ENCODE measurements around the gene PHF2.

Gene PHF2

GRCh38 chr9:93620881-93621820, 44.8 kb downstream of the PHF2 start:
- no peak for TF ChIP-seq CTCF (conservative IDR thresholded peaks at IDR 0.05; ENCODE audit: low read depth, low read length)
- H3K27me3 ChIP-seq (ENCODE audit: insufficient read depth, low read depth): no peaks in the 10 kb centered on the region
- H3K27ac ChIP-seq: no peak overlapping the region
- H3K4me2 ChIP-seq: no peak overlapping the region
- H3K79me2 ChIP-seq (ENCODE audit: insufficient read depth, low read depth): no peaks in the 10 kb centered on the region; the same call in 1 of the 2 replicates
- no peaks in the 10 kb centered on the region for H3K4me1 ChIP-seq (ENCODE audit: low read depth, poor library complexity, severe bottlenecking)
- H2AFZ ChIP-seq (ENCODE audit: low read depth): no peak overlapping the region
- no peaks in the 10 kb centered on the region for H3K36me3 ChIP-seq (ENCODE audit: insufficient read depth)
- H3K4me3 ChIP-seq (IDR thresholded peaks at IDR 0.05; ENCODE audit: insufficient read depth, low read depth, low read length): no peak overlapping the region
- H3K9ac ChIP-seq: no peak overlapping the region
- H4K20me1 ChIP-seq (ENCODE audit: insufficient read depth): no peaks in the 10 kb centered on the region

GRCh38 chr9:93621922-93622321, 45.5 kb downstream of the PHF2 start:
- H2AFZ ChIP-seq (ENCODE audit: low read depth): no peak overlapping the region
- no peaks in the 10 kb centered on the region for H4K20me1 ChIP-seq (ENCODE audit: insufficient read depth)
- H3K4me1 ChIP-seq (ENCODE audit: low read depth, poor library complexity, severe bottlenecking): no peaks in the 10 kb centered on the region
- H3K9ac ChIP-seq: no peak overlapping the region
- H3K27me3 ChIP-seq (ENCODE audit: insufficient read depth, low read depth): no peaks in the 10 kb centered on the region
- no peak for TF ChIP-seq CTCF (conservative IDR thresholded peaks at IDR 0.05; ENCODE audit: low read depth, low read length)
- H3K4me3 ChIP-seq (IDR thresholded peaks at IDR 0.05; ENCODE audit: insufficient read depth, low read depth, low read length): no peak overlapping the region
- no peak overlapping the region for H3K4me2 ChIP-seq
- no peaks in the 10 kb centered on the region for H3K36me3 ChIP-seq (ENCODE audit: insufficient read depth)
- H3K27ac ChIP-seq: no peak overlapping the region
- no peaks in the 10 kb centered on the region; the same call in 1 of the 2 replicates for H3K79me2 ChIP-seq (ENCODE audit: insufficient read depth, low read depth)

DNA sequence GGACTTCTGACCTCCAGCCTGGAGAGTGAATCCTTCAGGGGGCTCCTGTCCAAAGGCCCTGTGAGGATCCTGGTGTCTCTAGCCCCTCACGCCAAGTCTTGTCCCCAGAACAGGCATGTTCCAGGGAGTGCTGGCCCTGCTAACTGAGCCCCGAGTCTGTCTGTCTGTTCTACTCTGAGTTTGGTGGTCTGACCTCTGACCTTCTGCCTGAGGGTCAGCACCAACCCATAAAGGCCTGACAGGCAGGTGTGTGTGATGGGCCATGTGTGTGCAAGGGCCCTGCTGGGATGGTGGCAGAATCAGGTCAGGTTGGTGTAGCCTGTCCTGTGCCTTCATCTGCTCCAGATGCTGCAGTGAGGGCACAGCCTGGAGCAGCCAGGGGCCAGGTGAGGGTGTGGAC, 46.3 kb downstream of the PHF2 start:
- Histone ChIP-seq H3K36me3 (ENCODE audit: insufficient read depth) (no peaks in the 10 kb centered on the region), H3K9ac (no peak overlapping the region), H3K27me3 (ENCODE audit: insufficient read depth, low read depth) (no peaks in the 10 kb centered on the region), H4K20me1 (ENCODE audit: insufficient read depth) (no peaks in the 10 kb centered on the region), H3K27ac (no peak overlapping the region), H3K4me3 (IDR thresholded peaks at IDR 0.05; ENCODE audit: insufficient read depth, low read depth, low read length) (no peak overlapping the region), H2AFZ (ENCODE audit: low read depth) (no peak overlapping the region), H3K4me2 (no peak overlapping the region), H3K4me1 (ENCODE audit: low read depth, poor library complexity, severe bottlenecking) (no peaks in the 10 kb centered on the region), H3K79me2 (ENCODE audit: insufficient read depth, low read depth) (no peaks in the 10 kb centered on the region; the same call in 1 of the 2 replicates)
- TF ChIP-seq CTCF (conservative IDR thresholded peaks at IDR 0.05; ENCODE audit: low read depth, low read length): no peak

GRCh38 chr9:93623753-93624152, 47.4 kb downstream of the PHF2 start:
- Histone ChIP-seq H3K4me3 (IDR thresholded peaks at IDR 0.05; ENCODE audit: insufficient read depth, low read depth, low read length) (no peak overlapping the region), H3K36me3 (ENCODE audit: insufficient read depth) (no peaks in the 10 kb centered on the region), H2AFZ (ENCODE audit: low read depth) (no peak overlapping the region), H4K20me1 (ENCODE audit: insufficient read depth) (no peaks in the 10 kb centered on the region), H3K27me3 (ENCODE audit: insufficient read depth, low read depth) (no peaks in the 10 kb centered on the region), H3K4me2 (no peak overlapping the region), H3K9ac (no peak overlapping the region), H3K79me2 (ENCODE audit: insufficient read depth, low read depth) (no peaks in the 10 kb centered on the region), H3K4me1 (ENCODE audit: low read depth, poor library complexity, severe bottlenecking) (no peaks in the 10 kb centered on the region), H3K27ac (no peak overlapping the region)
- TF ChIP-seq CTCF (conservative IDR thresholded peaks at IDR 0.05; ENCODE audit: low read depth, low read length): no peak
